PFSK-1 (cell line): ENCODE data around the gene OR51Q1.

Experiments used
- FOXP2 ChIP-seq: optimal IDR thresholded peaks from 2 replicates; pipeline ENCODE3; 2011; ENCODE audit warnings: borderline replicate concordance, control low read depth, inconsistent platforms; ENCODE audit not compliant: insufficient read depth; ENCODE audit errors: extremely low read length, extremely low read depth
- POLR2AphosphoS5 ChIP-seq: IDR thresholded peaks from 2 replicates; pipeline ENCODE4 v1.6.1; 2012; ENCODE audit warnings: low read depth, mild to moderate bottlenecking, control low read depth, low read length, moderate library complexity
- REST ChIP-seq, 2 experiments: IDR thresholded peaks; 2 replicates each; pipeline versions ENCODE4 v1.6.1 to v1.8.0; 2011 to 2012; ENCODE audit warnings: low read depth in 2 of 2, low read length in 2 of 2, control low read depth in 1 of 2, inconsistent platforms in 1 of 2, mild to moderate bottlenecking in 1 of 2, moderate library complexity in 1 of 2; ENCODE audit not compliant: insufficient read depth in 1 of 2
- SIN3A ChIP-seq: IDR thresholded peaks from 2 replicates; pipeline ENCODE4 v1.6.1; 2012; ENCODE audit warnings: mild to moderate bottlenecking, low read length, moderate library complexity, borderline replicate concordance; ENCODE audit not compliant: insufficient read depth
- TAF1 ChIP-seq: IDR thresholded peaks from 2 replicates; pipeline ENCODE4 v1.6.1; 2012; ENCODE audit warnings: low read length, control low read depth, borderline replicate concordance; ENCODE audit not compliant: insufficient read depth

DNA sequence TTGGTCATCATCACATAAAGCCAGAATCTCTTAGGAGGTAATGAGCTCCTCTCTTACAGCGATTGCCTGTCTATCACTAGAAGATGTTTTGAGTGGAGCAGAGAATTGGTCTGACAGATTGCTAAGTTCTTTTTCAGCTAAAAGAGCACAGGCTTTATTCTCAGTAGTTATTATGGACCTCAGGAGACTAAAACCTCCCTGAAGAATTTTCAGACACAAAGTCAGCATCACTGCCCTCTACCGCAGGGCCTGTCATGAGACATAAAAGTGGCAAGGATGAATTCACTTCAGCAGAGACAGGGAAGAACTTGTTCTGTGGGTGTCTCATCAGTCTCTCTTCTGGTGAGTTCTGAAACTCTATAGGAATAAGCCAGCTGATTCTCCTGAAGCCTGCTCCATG is 27.1 kb downstream of the OR51Q1 start, which contains the start of gene OR51I2:
- TF ChIP-seq POLR2AphosphoS5, result no peak
- no peak for TF ChIP-seq TAF1
- no peak for TF ChIP-seq REST (IDR thresholded peaks at IDR 0.05; ENCODE audit: insufficient read depth in 1 of 2, low read depth in 2 of 2, low read length in 2 of 2)
- TF ChIP-seq SIN3A, result no peak
- no peak for TF ChIP-seq FOXP2
